ENCODE measurements around the gene RCL1. TPM values are rescaled to one million over a fixed set of nuclear protein-coding genes. Genes with fewer than 3 reads are reported as not detected.

Gene RCL1
- total RNA-seq, 2 experiments from 2014 or later: 24.5 to 28.6 TPM

DNA sequence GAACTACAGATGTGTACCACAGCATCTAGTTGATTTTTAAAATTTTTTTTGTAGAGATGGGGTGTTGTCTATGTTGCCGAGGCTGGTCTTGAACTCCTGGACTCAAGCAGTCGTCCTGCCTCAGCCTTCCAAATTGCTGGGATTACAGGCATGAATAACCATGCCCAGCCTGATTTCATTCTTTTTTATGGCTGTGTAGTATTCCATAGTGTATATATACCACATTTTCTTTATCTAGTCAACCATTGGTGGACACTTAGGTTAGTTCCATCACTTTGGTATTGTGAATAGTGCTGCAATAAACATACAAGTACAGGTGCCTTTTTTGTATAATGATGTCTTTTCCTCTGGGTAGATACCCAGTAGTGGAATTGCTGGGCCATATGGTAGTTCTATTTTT, 3.8 kb downstream of the RCL1 start:
- CTCF ChIA-PET: interaction anchor here (0.8 to 2.4 kb wide), 10 partner anchors 12 to 226 kb away, joined by 3 to 11 read pairs (median 4); no protein-coding TSS in a partner anchor
- intact Hi-C loops (cut with micrococcal nuclease): no loop called here
- TF ChIP-seq, protein P1, sequence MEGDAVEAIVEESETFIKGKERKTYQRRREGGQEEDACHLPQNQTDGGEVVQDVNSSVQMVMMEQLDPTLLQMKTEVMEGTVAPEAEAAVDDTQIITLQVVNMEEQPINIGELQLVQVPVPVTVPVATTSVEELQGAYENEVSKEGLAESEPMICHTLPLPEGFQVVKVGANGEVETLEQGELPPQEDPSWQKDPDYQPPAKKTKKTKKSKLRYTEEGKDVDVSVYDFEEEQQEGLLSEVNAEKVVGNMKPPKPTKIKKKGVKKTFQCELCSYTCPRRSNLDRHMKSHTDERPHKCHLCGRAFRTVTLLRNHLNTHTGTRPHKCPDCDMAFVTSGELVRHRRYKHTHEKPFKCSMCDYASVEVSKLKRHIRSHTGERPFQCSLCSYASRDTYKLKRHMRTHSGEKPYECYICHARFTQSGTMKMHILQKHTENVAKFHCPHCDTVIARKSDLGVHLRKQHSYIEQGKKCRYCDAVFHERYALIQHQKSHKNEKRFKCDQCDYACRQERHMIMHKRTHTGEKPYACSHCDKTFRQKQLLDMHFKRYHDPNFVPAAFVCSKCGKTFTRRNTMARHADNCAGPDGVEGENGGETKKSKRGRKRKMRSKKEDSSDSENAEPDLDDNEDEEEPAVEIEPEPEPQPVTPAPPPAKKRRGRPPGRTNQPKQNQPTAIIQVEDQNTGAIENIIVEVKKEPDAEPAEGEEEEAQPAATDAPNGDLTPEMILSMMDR (IDR thresholded peaks at IDR 0.05): no peak
- ATAC-seq (no peak), DNase-seq (no peak)
- Mint-ChIP-seq H3K9me3 (peaks cover 1% of the 10 kb centered on the region), H3K27me3 (no peaks in the 10 kb centered on the region), H3K4me3 (no peak overlapping the region), H3K4me1 (ENCODE audit: low read depth) (peaks cover 54% of the 10 kb centered on the region), H3K27ac (no peak overlapping the region), H3K36me3 (ENCODE audit: low read depth) (peaks cover 29% of the 10 kb centered on the region)
- POLR2A ChIA-PET: interaction anchor here (0.7 kb wide), 1 partner anchor 24 kb away, joined by 3 read pairs; no protein-coding TSS in a partner anchor

- Mint-ChIP-seq H3K4me3 (no peak overlapping the region), H3K27me3 (no peaks in the 10 kb centered on the region), H3K36me3 (ENCODE audit: low read depth) (peaks cover 29% of the 10 kb centered on the region), H3K4me1 (ENCODE audit: low read depth) (peaks cover 48% of the 10 kb centered on the region), H3K27ac (no peak overlapping the region), H3K9me3 (peaks cover 1% of the 10 kb centered on the region)
- DNase-seq (peak; percentile 18), ATAC-seq (no peak)
- CTCF ChIA-PET: interaction anchor here (0.6 to 2.4 kb wide), 14 partner anchors 12 to 381 kb away, joined by 3 to 11 read pairs (median 3); no protein-coding TSS in a partner anchor
- POLR2A ChIA-PET: no interaction called here
- intact Hi-C loops (cut with micrococcal nuclease): no loop called here
- TF ChIP-seq, protein P1 (IDR thresholded peaks at IDR 0.05): peak; percentile 57
These were observed 4.5 kb downstream of the RCL1 start for GRCh38 chr9:4796988-4797853.

GRCh38 chr9:4797854-4798150, 5.1 kb downstream of the RCL1 start:
- no peak for DNase-seq
- TF ChIP-seq, protein P1 (IDR thresholded peaks at IDR 0.05): no peak
- intact Hi-C loops (cut with micrococcal nuclease): no loop called here
- no peak for ATAC-seq
- peak overlapping the region; percentile 4 for H3K27ac Mint-ChIP-seq
- H3K36me3 Mint-ChIP-seq (ENCODE audit: low read depth): peaks cover 29% of the 10 kb centered on the region
- no peak overlapping the region for H3K4me3 Mint-ChIP-seq
- H3K9me3 Mint-ChIP-seq: peaks cover 1% of the 10 kb centered on the region
- POLR2A ChIA-PET: no interaction called here
- CTCF ChIA-PET: interaction anchor here (1.0 to 2.4 kb wide), 5 partner anchors 14 to 381 kb away, joined by 3 to 11 read pairs (median 5); no protein-coding TSS in a partner anchor
- peaks cover 47% of the 10 kb centered on the region for H3K4me1 Mint-ChIP-seq (ENCODE audit: low read depth)
- no peaks in the 10 kb centered on the region for H3K27me3 Mint-ChIP-seq

- H3K27ac Mint-ChIP-seq: no peak overlapping the region
These were observed 5.7 kb downstream of the RCL1 start for GRCh38 chr9:4798281-4799032.

More at GRCh38 chr9:4798281-4799032, 5.7 kb downstream of the RCL1 start:
- Mint-ChIP-seq H3K4me3 (no peak overlapping the region), H3K4me1 (ENCODE audit: low read depth) (peaks cover 54% of the 10 kb centered on the region), H3K9me3 (peaks cover 1% of the 10 kb centered on the region), H3K36me3 (ENCODE audit: low read depth) (peaks cover 32% of the 10 kb centered on the region), H3K27me3 (no peaks in the 10 kb centered on the region)
- ATAC-seq: no peak
- DNase-seq: no peak
- TF ChIP-seq, protein P1 (IDR thresholded peaks at IDR 0.05): no peak
- POLR2A ChIA-PET: no interaction called here
- CTCF ChIA-PET: interaction anchor here (1.0 to 2.4 kb wide), 4 partner anchors 13 to 380 kb away, joined by 3 to 11 read pairs (median 6); no protein-coding TSS in a partner anchor
- intact Hi-C loops (cut with micrococcal nuclease): no loop called here

Measured in activated CD8-positive, alpha-beta T cell treated with anti-CD3 and anti-CD28 coated beads for 36 hours (primary cell).